Measurements from ENCODE around the gene EVX1.

Gene EVX1

DNA sequence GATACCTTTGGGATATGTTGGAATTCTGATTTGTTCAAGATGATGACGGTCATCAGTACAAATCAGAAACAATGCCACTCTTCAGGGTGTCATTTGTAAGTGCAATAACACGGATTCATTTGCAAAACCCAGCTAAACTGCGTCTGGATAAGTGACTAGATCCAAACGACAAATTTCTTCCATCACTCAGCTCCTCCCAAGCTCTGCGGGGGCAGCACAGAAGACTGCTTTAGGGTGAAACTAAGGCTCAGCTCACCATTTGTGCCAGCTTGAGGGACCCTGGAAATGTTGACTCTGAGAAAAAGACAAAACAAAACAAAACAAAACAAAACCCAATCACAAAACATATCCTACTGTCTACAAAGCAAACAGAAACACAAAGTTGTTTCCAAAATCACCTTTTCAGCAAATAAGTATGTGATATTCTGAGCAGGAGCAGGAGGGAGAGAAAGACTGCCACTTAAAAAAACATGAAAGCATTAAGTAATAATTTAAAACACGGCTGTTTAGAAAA, 8.0 kb downstream of the EVX1 start:
- DNase-seq: no peak

DNA sequence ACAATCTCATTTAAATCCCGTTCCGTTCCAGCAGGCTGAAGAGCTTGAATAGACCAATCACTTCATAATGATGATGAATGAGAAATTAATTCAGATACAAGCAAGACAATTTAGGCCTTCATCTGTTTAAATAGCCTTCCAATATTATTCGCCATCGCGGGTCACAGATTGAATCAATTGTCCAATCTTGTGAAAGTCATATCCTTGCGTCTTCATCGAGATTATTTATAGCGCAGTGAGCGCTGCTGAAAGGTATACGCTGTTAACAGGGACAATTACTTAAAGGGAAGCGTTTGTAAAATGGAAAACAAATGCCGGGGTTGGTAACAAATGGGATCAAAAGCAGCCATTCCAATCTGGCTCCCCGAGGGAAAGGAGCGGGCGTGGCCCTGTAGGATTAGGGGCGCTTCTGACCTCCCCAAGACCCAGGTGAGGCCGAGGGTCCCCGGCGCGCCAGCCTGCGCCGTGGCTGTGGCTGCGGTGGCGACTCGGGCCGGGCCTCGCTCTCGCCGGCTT, 8.6 kb downstream of the EVX1 start:
- DNase-seq: no peak

DNA sequence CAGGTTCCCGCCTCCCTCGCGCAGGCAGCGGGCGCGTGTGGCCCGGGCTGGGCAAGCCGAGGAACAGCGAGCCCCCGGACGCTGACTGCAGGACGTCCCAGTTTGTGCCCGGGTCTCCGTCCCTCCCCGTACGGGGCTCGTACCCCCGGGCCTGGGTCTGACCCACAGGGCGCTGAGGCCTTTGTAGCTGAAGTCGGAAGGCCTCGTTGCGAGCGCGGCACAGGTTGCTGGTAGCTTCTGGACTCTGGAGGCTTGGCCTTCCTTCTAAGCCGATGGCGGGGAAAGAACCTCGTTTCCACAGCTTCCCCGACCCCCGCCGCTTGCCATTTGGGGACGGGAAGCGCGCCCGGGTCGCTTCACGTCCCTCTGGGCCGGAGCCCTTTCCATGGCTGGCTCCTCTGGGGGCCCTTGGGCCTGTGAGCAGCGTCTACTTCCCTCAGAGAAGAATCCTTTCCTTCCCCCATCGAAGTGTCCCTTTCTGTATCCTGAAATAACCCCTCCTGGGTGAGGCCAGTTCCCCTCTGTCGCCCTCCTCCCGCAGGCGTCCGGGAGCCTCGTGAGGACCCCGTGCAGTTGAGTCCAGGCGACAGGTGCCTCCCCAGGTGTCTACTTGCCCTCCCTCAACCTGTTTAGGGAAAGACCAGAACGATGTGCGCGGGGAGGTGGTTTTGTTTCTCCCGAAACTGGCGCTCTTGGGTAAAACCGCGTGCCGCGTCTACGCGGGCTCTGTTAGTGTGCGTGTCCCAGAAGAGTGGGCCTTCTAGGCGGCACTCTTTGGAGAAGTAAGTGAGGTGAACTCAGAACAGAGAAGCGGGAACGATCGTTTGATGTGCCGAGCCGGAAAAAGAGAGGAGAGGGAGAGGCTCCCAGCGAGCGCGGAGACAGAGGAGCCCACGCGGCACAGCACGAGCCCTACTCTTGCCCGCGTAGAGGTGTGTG, 9.3 kb downstream of the EVX1 start:
- DNase-seq: no peak

DNA sequence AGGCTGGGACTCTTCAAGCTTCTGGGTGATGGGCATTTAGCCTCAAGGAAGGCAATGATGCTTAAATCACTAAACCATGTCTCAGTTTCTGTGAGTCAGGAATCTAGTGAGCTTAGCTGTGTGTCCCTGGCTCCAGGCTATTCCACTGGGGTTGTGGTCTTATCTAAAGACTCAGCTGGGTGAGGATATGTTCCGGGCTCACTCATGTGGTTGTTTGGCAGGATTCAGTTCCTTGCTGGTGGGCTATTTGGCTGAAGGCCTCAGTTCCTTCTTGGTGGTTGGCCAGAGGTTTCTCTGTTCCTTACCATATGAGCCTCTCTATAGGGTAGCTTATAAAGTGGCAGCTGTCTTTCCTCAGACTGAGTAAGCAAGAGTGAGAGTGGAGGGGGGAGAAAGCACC, 12.0 kb downstream of the EVX1 start:
- DNase-seq: no peak

DNA sequence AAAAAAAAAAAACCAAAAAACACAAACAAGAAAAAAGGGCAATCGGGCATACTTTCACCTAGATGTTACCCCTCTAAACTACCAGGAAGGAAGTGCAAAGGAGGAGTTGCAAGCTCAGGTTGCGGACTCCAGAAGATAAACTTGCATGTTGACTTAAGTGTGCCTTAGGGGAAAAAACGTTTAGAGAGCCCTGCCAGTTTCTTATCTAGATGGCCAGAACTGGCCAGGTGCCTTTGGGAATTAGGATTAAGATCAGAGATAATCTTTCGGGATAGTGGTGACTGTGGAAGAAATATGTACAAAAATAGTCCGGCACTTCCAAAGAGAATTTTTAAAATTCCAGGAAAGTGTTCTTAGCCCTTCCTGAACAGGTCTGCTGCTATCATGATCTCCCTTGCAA, 17.6 kb downstream of the EVX1 start:
- DNase-seq: no peak

DNA sequence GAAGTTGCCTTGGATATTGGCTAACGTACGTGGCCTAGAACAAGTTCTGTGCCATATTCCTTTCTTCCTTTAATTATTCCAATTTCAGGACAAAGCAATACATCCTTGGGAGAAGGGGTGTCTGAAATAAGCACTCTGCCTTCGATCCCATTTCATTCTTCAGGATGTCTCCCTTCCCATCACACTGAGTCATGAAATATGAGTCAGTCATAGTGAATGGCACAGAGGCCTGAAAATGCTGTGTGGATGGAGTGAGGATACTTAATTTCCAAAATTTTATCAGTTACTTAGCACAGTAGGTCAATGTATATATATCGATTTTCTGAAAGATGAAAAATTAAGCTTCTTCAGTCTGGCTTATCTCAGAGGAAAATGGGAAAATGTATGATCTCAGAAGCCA, 19.5 kb downstream of the EVX1 start:
- DNase-seq: no peak

DNA sequence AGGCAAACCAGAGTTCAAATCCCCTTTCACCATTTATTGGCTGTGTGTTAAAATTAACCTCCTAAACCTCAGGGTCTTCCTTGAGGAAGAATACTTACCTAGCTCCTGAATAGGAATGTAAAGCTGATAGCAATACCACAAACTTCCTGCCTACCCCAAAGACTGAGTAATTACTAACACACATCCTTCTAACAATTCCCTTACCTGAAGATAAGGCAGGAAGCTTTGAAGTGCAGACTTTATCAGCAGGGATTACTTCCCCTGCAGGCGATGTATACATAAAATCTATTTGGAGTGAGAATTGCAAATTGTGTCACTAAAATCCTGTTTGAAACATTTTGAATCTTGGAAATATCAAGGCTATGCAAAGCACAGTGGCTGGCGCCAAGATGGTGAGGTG, 21.2 kb downstream of the EVX1 start:
- no peak for DNase-seq

DNA sequence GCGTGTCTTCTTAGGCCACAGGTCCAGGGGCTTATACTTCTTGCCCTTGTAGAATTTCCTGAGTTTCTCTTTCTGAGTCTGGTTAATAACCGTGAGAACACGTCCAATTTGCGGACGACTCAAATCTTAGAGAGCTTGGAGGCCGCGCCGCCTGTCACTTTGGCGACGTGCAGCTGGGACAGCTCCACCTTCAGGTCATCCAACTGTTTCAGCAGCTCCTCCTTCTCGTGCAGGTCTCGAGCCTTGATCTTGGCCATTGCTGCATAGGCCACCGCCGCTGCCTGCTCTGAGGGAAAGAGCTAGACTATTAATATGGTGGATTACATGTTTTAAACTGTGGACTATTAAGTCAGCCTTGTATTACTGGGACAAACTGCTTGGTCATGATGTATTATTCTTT, 26.9 kb downstream of the EVX1 start:
- DNase-seq: no peak

DNA sequence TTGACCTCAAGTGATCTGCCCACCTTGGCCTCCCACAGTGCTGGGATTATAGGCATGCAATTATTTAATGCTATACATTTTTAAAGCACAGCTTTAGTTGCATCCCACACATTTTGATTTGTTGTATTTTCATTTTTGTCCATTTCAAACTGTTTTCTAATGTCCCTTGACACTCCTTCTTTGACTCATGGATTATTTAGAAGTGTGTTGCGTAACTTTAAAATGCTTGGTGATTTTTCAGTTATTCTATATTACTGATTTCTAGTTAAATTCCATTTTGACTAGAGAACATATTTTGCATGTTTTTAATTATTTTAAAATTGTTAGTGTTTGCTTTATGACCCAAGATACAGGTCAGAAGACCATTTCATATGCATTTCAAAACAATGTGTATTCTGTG, 28.8 kb downstream of the EVX1 start:
- DNase-seq: no peak

DNA sequence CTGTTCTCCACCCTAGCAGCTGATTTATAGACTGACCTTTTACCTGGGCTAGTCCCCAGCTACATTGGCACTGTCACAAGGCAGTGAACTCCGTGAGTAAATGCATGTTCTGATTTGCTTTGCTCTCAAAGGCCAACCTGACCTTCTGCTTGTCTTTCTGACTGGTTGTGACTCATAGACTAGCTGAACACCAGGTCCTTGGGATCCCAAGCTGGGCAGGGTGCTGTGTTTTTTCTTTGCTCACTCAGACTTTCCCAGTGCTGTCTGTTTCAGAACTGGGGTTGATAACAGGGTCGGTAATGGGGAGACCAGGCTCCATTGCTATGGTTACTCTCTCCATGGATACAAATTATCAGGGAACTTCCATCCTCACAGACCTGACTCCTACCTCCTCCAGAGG, 35.0 kb downstream of the EVX1 start:
- DNase-seq: no peak

DNA sequence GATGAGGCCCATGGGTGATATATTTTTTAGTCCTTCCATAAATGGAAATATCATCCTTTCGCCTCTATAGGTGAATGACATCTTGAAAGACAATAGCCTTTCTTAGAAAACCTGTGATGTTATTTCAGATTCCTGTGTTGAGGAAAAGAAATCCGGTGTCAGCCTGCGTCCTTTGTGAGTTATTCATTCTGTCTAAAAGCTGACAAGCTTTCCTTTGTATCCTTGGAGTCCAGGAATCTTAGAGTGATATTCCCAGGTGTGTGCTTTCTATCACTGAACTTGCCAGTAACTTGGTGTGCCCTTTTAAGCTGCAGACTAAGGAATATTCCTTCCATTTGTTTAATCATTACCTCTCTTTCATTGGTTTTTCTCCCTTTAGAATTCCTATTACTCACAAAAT, 41.0 kb downstream of the EVX1 start:
- DNase-seq: no peak

DNA sequence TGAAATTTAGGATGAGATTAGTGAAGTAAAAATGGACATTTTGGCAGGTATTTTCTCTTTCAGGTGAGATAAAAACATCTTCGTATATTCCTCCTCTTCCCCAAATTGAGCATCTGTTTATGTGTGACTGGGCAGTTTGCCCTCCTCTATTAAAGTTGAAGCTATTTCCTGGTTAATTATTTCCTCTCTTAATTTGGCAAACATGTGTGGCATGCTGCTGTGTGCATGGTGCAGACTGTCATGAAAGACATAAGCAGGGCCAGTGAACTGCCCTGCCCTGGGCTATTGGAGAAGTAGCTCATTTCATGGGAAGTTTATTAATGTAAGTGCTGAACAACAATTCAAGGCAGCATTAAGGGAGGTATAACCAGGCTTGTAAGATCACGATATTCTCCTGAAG, 52.6 kb downstream of the EVX1 start:
- DNase-seq: no peak

DNA sequence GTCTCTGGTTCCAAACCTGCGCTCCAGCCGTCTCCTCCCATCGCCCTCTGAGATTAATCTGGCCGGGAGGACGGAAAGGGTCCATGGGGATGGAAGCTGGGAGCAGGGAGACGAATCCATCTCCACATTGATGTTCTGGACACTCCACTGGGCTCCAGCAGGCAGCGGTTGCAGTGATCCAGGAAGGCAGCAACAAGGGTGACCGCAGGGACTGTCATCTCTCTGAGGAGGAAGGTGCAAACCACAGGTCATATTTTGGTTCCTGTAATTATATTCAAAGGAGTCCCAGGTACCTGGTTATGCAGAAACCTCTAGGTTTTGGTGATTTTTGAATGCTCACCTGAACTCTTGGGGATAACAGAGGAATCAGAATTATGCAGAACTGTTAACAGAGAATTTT, 54.8 kb downstream of the EVX1 start:
- no peak for DNase-seq
